Cardiac fibroblast (primary cell): ENCODE measurements around the gene NBL1.
A peak's percentile ranks its signal among the peaks of the same experiment; 100 is the strongest.

Experiments
- DNase-seq, 2 donors: peaks; one replicate each; pipeline versions ENCODE4 v3.0.0 to v3.0.0-alpha.2; 2010; ENCODE audit warnings: low read depth in 2 of 2
- H3K4me3 ChIP-seq, 2 donors: replicated peaks in 1 of 2; 1 replicate in 1 of 2; 2 replicates in 1 of 2; pipeline ENCODE4 v1.5.1; 2011; ENCODE audit warnings: low read depth in 2 of 2, low read length in 2 of 2, mild to moderate bottlenecking in 2 of 2, moderate library complexity in 1 of 2
- TF ChIP-seq, protein P1 (sequence below): IDR thresholded peaks from one replicate; pipeline ENCODE4 v1.5.1; 2011; ENCODE audit warnings: low read depth, mild to moderate bottlenecking, low read length, inconsistent platforms

The NBL1 gene

DNA sequence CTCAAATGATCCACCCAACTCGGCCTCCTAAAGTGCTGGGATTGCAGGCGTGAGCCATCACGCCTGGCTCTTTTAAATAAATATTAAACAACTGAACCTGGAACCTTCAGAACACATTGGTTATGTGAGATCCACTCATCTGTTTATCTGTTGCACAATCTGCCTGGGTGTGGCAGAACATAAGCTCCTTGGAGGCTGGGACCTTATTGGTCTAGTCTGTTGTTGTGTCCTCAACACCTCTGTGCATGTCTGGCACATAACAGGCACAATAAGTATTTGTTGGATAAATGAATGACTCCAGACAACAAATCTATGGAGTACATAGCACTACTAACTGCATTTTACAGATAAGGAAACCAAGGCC, 4.1 kb upstream of the NBL1 start:
- peak in 1 of 2 donors; percentile 60 for DNase-seq
- TF ChIP-seq, protein P1, sequence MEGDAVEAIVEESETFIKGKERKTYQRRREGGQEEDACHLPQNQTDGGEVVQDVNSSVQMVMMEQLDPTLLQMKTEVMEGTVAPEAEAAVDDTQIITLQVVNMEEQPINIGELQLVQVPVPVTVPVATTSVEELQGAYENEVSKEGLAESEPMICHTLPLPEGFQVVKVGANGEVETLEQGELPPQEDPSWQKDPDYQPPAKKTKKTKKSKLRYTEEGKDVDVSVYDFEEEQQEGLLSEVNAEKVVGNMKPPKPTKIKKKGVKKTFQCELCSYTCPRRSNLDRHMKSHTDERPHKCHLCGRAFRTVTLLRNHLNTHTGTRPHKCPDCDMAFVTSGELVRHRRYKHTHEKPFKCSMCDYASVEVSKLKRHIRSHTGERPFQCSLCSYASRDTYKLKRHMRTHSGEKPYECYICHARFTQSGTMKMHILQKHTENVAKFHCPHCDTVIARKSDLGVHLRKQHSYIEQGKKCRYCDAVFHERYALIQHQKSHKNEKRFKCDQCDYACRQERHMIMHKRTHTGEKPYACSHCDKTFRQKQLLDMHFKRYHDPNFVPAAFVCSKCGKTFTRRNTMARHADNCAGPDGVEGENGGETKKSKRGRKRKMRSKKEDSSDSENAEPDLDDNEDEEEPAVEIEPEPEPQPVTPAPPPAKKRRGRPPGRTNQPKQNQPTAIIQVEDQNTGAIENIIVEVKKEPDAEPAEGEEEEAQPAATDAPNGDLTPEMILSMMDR, result no peak
- H3K4me3 ChIP-seq, result no peak overlapping the region

DNA sequence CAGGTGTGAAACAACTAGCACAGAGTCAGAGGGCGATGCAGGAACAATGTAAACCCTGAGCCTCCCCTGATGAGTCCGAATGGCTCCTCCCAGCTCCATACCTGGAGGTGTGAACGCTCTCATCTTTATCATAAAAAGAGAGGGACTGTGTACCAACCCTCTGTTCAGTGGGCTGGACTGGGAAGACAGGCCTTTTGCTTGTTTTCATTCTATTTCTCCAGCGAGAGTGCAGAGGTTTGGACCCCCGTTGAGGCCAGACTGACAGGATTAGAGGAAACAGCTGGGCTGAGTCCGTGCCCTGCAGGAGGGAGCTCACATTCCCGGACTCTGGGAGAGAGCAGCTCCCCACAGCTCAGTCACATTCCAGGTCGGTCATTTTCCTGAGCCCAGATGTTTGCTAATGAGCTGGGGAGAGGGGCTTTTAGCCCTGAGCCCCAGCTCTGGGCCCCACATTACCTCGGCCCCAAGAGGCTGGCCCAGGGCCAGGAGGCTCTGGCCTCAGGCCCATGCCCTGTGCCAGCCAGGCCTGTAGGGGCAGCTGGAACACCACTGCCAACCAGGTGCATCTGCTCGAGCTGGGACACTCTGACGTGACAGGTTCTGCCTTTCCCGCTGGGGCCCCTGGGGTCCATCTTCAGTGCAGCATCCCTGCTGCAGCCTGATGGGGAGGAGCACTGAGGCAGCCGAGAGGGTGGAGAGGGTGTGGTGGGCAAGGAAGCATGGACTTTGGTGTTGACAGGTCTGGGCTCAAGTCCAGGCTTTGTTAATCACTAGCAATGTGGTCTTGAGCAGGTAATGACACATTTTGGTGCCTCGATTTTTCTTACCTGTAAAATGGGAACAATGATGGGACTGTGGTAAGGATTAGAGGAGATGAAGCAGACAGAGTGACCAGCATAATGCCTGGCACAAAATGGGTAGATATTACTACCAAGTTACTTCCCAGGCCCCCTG, 3.5 kb upstream of the NBL1 start:
- DNase-seq, result peak in 1 of 2 donors; percentile 56
- H3K4me3 ChIP-seq, result no peak overlapping the region
- TF ChIP-seq, protein P1, result no peak

DNA sequence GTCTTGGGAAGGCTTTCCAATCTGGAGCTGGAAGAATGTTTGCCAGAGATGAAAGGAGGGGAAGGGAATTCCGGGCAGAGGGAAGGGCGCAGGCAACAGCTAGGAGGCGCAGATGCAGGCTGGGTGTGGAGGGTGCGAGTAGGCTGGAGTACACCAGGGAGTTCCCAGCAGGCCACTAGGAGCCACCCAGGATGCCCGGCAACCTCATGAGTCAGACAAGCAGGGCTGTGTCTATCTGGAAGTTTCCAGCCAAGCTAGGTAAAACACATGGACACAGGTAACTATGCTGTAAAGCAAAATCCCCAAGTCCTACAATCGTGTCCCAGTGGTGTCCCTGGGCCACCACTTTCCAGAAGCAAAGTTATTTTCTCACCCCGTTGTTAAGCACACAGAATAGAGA, 990 bp upstream of the NBL1 start:
- TF ChIP-seq, protein P1, result peak; percentile 25
- peak in 1 of 2 donors; percentile 59 for DNase-seq
- H3K4me3 ChIP-seq, result peak overlapping the region in 1 of 2 donors; percentile 77

DNA sequence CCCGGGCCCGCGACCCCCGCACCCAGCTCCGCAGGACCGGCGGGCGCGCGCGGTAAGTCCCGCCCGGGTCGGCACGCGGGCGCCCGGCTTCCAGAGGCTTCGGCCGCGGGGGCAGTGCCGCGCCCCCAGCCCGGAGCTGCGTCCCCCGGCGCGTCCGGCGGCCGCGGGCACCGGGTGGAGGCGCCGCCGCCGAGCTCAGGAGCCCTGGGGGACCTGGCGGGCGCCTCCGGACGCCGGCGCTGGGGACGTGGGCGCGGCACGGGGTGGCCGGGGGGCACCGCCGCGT, 227 bp downstream of the NBL1 start:
- H3K4me3 ChIP-seq, result peak overlapping the region; percentile 77

DNA sequence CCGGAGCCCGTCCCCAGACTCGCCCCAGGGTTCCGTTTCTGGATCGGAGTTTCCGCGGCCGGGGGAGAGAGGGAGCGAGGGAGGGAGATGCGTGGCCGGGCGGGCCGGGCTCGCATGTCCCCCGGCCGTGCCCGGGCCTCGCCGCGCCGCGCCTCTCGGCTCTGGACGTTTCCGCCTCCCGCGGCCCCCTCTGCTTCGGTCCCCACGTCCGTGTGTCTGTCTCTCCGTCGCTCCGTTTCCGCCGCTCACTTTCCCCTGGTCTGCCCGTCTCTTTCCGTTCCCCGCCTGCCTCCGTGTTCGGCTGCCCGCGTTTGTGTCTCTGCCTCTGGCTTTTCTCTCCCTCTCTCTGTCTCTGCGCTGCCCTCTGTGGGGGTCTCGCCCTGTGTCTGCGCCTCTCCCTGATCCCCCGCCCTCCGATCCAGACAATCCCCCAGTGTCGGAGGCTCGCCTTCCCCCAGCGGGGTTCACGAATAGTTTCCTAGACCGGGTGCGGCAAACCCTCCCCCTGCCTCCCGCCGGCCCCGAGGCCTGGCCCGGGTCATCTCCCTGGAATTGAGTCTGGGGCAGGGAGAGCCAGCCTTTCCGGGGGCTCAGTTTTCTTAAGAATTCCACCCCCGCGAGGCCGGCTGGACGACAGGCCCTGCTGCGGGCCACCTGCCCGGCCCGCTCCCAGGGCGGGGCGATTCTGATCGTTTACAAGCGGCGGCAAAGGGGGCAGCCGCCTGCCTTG, 735 bp downstream of the NBL1 start:
- peak overlapping the region; percentile 77 for H3K4me3 ChIP-seq
- TF ChIP-seq, protein P1, result no peak
- peak; percentile 26 to 33 for DNase-seq

More for the DNA sequence above, 227 bp downstream of the NBL1 start:
- DNase-seq, result no peak
- TF ChIP-seq, protein P1, result no peak

DNA sequence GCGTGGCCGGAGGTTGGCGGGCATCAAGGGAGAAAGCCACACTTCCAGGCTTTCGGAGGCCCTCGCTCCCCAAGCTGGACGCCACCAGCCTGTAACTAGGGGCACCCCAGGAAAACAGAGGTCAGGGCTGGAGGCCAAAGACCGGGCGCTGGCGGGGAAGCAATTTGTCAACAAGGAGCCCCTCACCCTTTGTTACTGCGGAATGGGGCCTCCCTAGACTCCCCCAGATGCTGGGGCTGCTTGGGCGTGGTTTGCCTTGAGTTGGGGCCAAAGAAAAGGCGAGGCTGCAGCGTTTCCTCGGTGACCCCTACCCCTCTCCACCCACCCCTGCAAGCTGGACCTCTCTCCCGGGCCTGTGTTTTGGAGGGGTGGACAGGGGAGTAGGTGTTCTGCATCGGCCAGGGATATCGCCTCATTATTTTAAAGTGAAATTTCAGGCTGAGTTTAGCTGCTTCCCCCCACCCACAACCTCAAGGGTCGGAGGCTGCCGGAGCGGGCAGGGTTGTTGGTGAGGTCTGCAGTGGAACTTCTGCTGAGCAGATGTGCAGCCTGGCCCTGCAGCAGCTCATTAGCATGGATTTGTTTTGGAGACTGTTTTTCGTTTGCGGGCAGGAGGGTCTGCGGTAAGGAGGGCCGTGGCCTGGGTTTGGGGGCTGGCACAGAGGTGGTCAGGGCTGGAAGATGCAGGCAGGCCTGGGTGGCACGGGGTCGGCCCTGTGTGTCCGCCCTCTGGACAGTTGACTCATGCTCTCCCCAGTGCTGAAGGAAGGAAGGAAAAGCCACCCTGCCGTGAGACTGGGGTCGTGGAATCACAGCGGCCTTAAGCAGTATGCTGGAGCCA, 1.5 kb downstream of the NBL1 start:
- TF ChIP-seq, protein P1, result no peak
- H3K4me3 ChIP-seq, result peak overlapping the region; percentile 77
- peak in 1 of 2 donors; percentile 21 for DNase-seq
